Peyer's patch (tissue), 4 donors: ENCODE results near the gene DLG3. TPM values are rescaled to one million over a fixed set of nuclear protein-coding genes. Genes with fewer than 3 reads are reported as not detected.

ENCODE experiments used
- DNase-seq, 3 donors: peaks; one replicate each; pipeline ENCODE4 v3.0.0-alpha.2; 2017 to 2019
- H3K27ac ChIP-seq, 4 donors: fragments of 200-600 bp; sonication (generic); one replicate each; pipeline ENCODE4 v1.5.1; 2016 to 2019
- H3K27me3 ChIP-seq, 2 donors: fragments of 200-600 bp; sonication (generic); one replicate each; pipeline ENCODE4 v1.5.1; 2019
- H3K36me3 ChIP-seq, 3 donors: fragments of 200-600 bp; sonication (generic); one replicate each; pipeline ENCODE4 v1.5.1; 2016 to 2019
- H3K4me1 ChIP-seq, 4 donors: fragments of 200-600 bp; sonication (generic); one replicate each; pipeline ENCODE4 v1.5.1; 2016 to 2019
- H3K4me3 ChIP-seq, 4 donors: fragments of 200-600 bp; sonication (generic); 1 replicate in 3 of 4; 2 replicates in 1 of 4; pipeline ENCODE4 v1.5.1; 2016 to 2019; ENCODE audit warnings: mild to moderate bottlenecking in 1 of 4
- H3K9me3 ChIP-seq, 4 donors: fragments of 200-600 bp; sonication (generic); one replicate each; pipeline ENCODE4 v1.5.1; 2016 to 2019; ENCODE audit warnings: mild to moderate bottlenecking in 1 of 4
- CTCF ChIP-seq, 6 experiments: fragments of 450-650 bp in 4 of 6; fragments of 200-600 bp in 2 of 6; sonication (generic) in 1 of 6; IDR thresholded peaks; one replicate each; pipeline ENCODE4 v1.5.1; 2017 to 2019; ENCODE audit warnings: antibody characterized with exemption in 6 of 6, mild to moderate bottlenecking in 3 of 6, moderate library complexity in 1 of 6
- POLR2A ChIP-seq, 2 donors: fragments of 450-650 bp; IDR thresholded peaks; one replicate each; pipeline ENCODE4 v1.5.1; 2017; ENCODE audit warnings: antibody characterized with exemption in 2 of 2, mild to moderate bottlenecking in 2 of 2, moderate library complexity in 2 of 2
- total RNA-seq, 4 donors: library from RNA; depleted of rRNA; stranded (reverse); fragments of >200 nt; gene quantifications; one replicate each; pipeline ENCODE4 v1.1.0, GENCODE V29; 2016

Gene DLG3
- total RNA-seq, 4 donors from 2014 or later, result 33.8 to 58.9 (median 52.8) TPM

GRCh38 chrX:70426286-70427278 is 18.1 kb upstream of the DLG3 start:
- Histone ChIP-seq H3K27ac (peak overlapping the region in 1 of 4 donors; percentile 6), H3K27me3 (no peaks in the 10 kb centered on the region), H3K4me1 (no peaks in the 10 kb centered on the region), H3K4me3 (no peak overlapping the region), H3K36me3 (no peaks in the 10 kb centered on the region), H3K9me3 (no peaks in the 10 kb centered on the region)
- no peak for DNase-seq
- no peak for TF ChIP-seq POLR2A (IDR thresholded peaks at IDR 0.05)

GRCh38 chrX:70427365-70427764 is 17.3 kb upstream of the DLG3 start:
- no peak for TF ChIP-seq POLR2A (IDR thresholded peaks at IDR 0.05)
- TF ChIP-seq CTCF (IDR thresholded peaks at IDR 0.05), result no peak
- H3K36me3 ChIP-seq, result no peaks in the 10 kb centered on the region
- H3K27me3 ChIP-seq, result no peaks in the 10 kb centered on the region
- H3K9me3 ChIP-seq, result no peaks in the 10 kb centered on the region
- no peak for DNase-seq
- H3K27ac ChIP-seq, result peak overlapping the region in 1 of 4 donors; percentile 6
- H3K4me1 ChIP-seq, result no peaks in the 10 kb centered on the region
- no peak overlapping the region for H3K4me3 ChIP-seq

- H3K4me1 ChIP-seq, result no peaks in the 10 kb centered on the region
- no peak overlapping the region for H3K4me3 ChIP-seq
These were observed 14.9 kb upstream of the DLG3 start for GRCh38 chrX:70429759-70430158.

GRCh38 chrX:70432936-70433847 is 11.4 kb upstream of the DLG3 start:
- no peaks in the 10 kb centered on the region for H3K36me3 ChIP-seq
- no peak for TF ChIP-seq POLR2A (IDR thresholded peaks at IDR 0.05)
- TF ChIP-seq CTCF (IDR thresholded peaks at IDR 0.05), result no peak
- H3K4me1 ChIP-seq, result no peaks in the 10 kb centered on the region
- H3K27ac ChIP-seq, result peak overlapping the region in 3 of 4 donors; percentile 65 to 85 (median 81)
- no peaks in the 10 kb centered on the region for H3K9me3 ChIP-seq
- H3K27me3 ChIP-seq, result no peaks in the 10 kb centered on the region
- H3K4me3 ChIP-seq, result peak overlapping the region; percentile 44 to 66 (median 58)
- DNase-seq, result no peak

More at GRCh38 chrX:70429759-70430158, 14.9 kb upstream of the DLG3 start:
- TF ChIP-seq CTCF (IDR thresholded peaks at IDR 0.05) (no peak), POLR2A (IDR thresholded peaks at IDR 0.05) (no peak)
- Histone ChIP-seq H3K27ac (no peak overlapping the region), H3K9me3 (no peaks in the 10 kb centered on the region), H3K27me3 (no peaks in the 10 kb centered on the region), H3K36me3 (no peaks in the 10 kb centered on the region)
- DNase-seq, result no peak

GRCh38 chrX:70433848-70434351 is 10.7 kb upstream of the DLG3 start:
- Histone ChIP-seq H3K27me3 (no peaks in the 10 kb centered on the region), H3K9me3 (no peaks in the 10 kb centered on the region), H3K27ac (peak overlapping the region; percentile 65 to 85 (median 78)), H3K4me1 (no peaks in the 10 kb centered on the region), H3K4me3 (peak overlapping the region; percentile 44 to 66 (median 58)), H3K36me3 (no peaks in the 10 kb centered on the region)
- peak; percentile 71 to 89 (median 84) for DNase-seq
- TF ChIP-seq POLR2A (IDR thresholded peaks at IDR 0.05) (peak in 1 of 2 donors; percentile 13), CTCF (IDR thresholded peaks at IDR 0.05) (peak; percentile 35 to 83 (median 74))
